Natural killer cell (primary cell): ENCODE results near the gene E2F4. TPM values are rescaled to one million over a fixed set of nuclear protein-coding genes. Genes with fewer than 3 reads are reported as not detected.

Experiments used
- ATAC-seq, 3 donors: fragments of 150-1000 bp in 2 of 3; fragments of 200-7000 bp in 1 of 3; cut with Tn5 transposase; 1 replicate in 1 of 3; 2 replicates in 2 of 3; pipeline ENCODE4 v1.10.0; 2021; ENCODE audit warnings: mild to moderate bottlenecking in 2 of 3, moderate library complexity in 2 of 3
- DNase-seq, 2 donors: peaks; one replicate each; pipeline versions ENCODE4 v3.0.0 to v3.0.0-alpha.2; 2013 to 2021; ENCODE audit warnings: mixed read lengths in 1 of 2
- H3K27ac ChIP-seq: one replicate; pipeline ENCODE4 v1.5.1; 2013; ENCODE audit warnings: mild to moderate bottlenecking, low read length
- H3K27me3 ChIP-seq: one replicate; pipeline ENCODE4 v1.6.1; 2013; ENCODE audit warnings: low read length; ENCODE audit not compliant: control insufficient read depth, insufficient read depth
- H3K36me3 ChIP-seq: one replicate; pipeline ENCODE4 v1.6.1; 2013; ENCODE audit warnings: low read length; ENCODE audit not compliant: control insufficient read depth, insufficient read depth
- H3K4me1 ChIP-seq: one replicate; pipeline ENCODE4 v1.6.1; 2013; ENCODE audit warnings: low read length; ENCODE audit not compliant: control insufficient read depth, insufficient read depth
- H3K4me3 ChIP-seq: one replicate; pipeline ENCODE4 v1.5.1; 2013; ENCODE audit warnings: low read length
- H3K9me3 ChIP-seq: one replicate; pipeline ENCODE4 v1.6.1; 2013; ENCODE audit warnings: low read length; ENCODE audit not compliant: control insufficient read depth, insufficient read depth
- H3K27ac Mint-ChIP-seq, 2 donors: one replicate each; pipeline ENCODE4 v1.8.0; 2022; ENCODE audit warnings: mild to moderate bottlenecking in 2 of 2, mixed read lengths in 2 of 2, moderate library complexity in 1 of 2
- H3K27me3 Mint-ChIP-seq, 2 donors: one replicate each; pipeline ENCODE4 v1.8.0; 2022; ENCODE audit warnings: low read depth in 2 of 2, mixed read lengths in 2 of 2
- H3K36me3 Mint-ChIP-seq: one replicate; pipeline ENCODE4 v1.8.0; 2022; ENCODE audit warnings: mixed read lengths
- H3K4me1 Mint-ChIP-seq, 2 donors: one replicate each; pipeline ENCODE4 v1.8.0; 2022; ENCODE audit warnings: mixed read lengths in 2 of 2
- H3K4me3 Mint-ChIP-seq: one replicate; pipeline ENCODE4 v1.8.0; 2022; ENCODE audit warnings: mild to moderate bottlenecking, moderate library complexity, mixed read lengths
- H3K9me3 Mint-ChIP-seq, 2 donors: one replicate each; pipeline ENCODE4 v1.8.0; 2022; ENCODE audit warnings: mixed read lengths in 2 of 2
- WGBS: methylation state at CpG from one replicate; pipeline ENCODE4 v1.1.7; 2013; ENCODE audit warnings: missing lambda C conversion rate; ENCODE audit not compliant: insufficient coverage; 5-methylcytosine and 5-hydroxymethylcytosine counted together
- intact Hi-C: fragments of 100-400 bp; cut with micrococcal nuclease; formaldehyde crosslinking; loops from one replicate; pipeline ENCODE4 v1.14.2; 2022
- total RNA-seq, 4 donors: library from RNA; stranded (reverse); fragments of 120-200 nt in 1 of 4; gene quantifications; one replicate each; pipeline versions ENCODE4 v1.2.3 to v1.2.4, GENCODE V29; 2013 to 2022
- TF ChIP-seq, protein P1 (sequence below): fragments of 200-600 bp; IDR thresholded peaks from one replicate; pipeline ENCODE4 v1.8.0; 2022; ENCODE audit warnings: antibody characterized with exemption

Gene E2F4
- total RNA-seq, 3 donors from 2014 or later (not counting 1 experiment from before 2014, with no cell fraction given): 57.6 to 91.7 (median 74.5) TPM

DNA sequence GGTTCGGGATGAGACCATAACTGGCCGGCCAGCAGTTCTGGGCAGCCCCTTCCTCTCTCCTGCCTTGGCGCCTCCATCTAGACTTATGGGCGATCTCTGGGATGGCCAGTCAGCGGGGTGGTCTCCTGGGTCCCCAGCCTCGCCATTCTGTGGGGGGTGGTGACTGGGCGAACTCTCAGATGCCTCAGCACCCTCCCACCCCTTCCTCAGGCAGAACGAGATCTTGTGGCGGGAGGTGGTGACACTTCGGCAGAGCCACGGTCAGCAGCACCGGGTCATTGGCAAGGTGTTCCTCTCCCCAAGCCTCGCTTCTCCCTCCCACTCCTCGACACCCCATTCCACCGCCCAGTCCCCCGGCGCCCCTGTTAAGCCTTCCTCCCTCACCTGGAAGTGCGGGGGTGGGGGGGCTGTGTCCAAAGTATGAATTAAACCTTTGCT lies 25.8 kb upstream of the E2F4 start:
- TF ChIP-seq, protein P1, sequence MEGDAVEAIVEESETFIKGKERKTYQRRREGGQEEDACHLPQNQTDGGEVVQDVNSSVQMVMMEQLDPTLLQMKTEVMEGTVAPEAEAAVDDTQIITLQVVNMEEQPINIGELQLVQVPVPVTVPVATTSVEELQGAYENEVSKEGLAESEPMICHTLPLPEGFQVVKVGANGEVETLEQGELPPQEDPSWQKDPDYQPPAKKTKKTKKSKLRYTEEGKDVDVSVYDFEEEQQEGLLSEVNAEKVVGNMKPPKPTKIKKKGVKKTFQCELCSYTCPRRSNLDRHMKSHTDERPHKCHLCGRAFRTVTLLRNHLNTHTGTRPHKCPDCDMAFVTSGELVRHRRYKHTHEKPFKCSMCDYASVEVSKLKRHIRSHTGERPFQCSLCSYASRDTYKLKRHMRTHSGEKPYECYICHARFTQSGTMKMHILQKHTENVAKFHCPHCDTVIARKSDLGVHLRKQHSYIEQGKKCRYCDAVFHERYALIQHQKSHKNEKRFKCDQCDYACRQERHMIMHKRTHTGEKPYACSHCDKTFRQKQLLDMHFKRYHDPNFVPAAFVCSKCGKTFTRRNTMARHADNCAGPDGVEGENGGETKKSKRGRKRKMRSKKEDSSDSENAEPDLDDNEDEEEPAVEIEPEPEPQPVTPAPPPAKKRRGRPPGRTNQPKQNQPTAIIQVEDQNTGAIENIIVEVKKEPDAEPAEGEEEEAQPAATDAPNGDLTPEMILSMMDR: no peak
- H3K4me3 Mint-ChIP-seq: no peak overlapping the region
- Histone ChIP-seq H3K4me3 (no peak overlapping the region), H3K9me3 (no peaks in the 10 kb centered on the region), H3K27me3 (peaks cover 77% of the 10 kb centered on the region), H3K36me3 (no peaks in the 10 kb centered on the region), H3K27ac (no peak overlapping the region), H3K4me1 (peaks cover 56% of the 10 kb centered on the region)
- intact Hi-C loops: no loop called here
- no peaks in the 10 kb centered on the region for H3K36me3 Mint-ChIP-seq
- ATAC-seq: no peak
- no peaks in the 10 kb centered on the region for H3K9me3 Mint-ChIP-seq
- no peak overlapping the region for H3K27ac Mint-ChIP-seq
- no peak for DNase-seq
- WGBS: 27% methylated on average over 17 of the region's 18 CpGs
- H3K4me1 Mint-ChIP-seq: peaks cover 11 to 28% of the 10 kb centered on the region in 2 donors
- peaks cover 27 to 58% of the 10 kb centered on the region in 2 donors for H3K27me3 Mint-ChIP-seq

DNA sequence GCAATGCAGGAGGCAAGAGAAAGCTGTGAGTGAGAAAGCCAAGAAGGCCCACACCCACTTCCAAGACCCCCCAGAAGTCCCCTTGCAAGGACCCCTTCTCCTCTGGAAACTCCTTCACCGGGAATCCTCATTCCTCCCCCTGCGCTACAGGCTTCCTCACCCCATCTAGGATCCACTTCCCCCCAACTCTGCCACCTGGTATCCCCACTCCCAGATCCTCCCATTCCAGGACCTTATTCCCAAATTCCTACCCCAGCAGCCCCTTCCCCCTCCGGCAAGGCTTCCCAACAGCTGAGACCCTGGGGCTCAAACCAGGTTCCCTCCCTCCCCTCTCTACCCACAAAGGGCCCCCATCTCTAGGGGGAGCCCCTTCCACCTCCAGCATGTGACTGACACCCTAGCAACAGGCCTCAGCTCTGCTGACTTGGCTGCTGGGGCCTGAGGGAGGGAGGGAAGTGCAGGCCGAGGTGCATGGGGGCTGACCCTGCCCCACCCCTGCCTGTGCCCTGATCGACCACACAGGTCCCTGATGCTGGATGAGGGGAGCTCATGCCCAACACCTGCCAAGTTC lies 25.3 kb upstream of the E2F4 start:
- Histone ChIP-seq H3K36me3 (no peaks in the 10 kb centered on the region), H3K27ac (no peak overlapping the region), H3K9me3 (no peaks in the 10 kb centered on the region), H3K4me3 (no peak overlapping the region), H3K27me3 (peaks cover 77% of the 10 kb centered on the region), H3K4me1 (peaks cover 51% of the 10 kb centered on the region)
- no peaks in the 10 kb centered on the region for H3K36me3 Mint-ChIP-seq
- WGBS: 71% methylated on average over 5 of the region's 5 CpGs
- H3K27me3 Mint-ChIP-seq: peaks cover 33 to 62% of the 10 kb centered on the region in 2 donors
- no peak overlapping the region for H3K27ac Mint-ChIP-seq
- ATAC-seq (no peak), DNase-seq (no peak)
- H3K4me1 Mint-ChIP-seq: peaks cover 15 to 32% of the 10 kb centered on the region in 2 donors
- TF ChIP-seq, protein P1: no peak
- intact Hi-C loops: no loop called here
- H3K4me3 Mint-ChIP-seq: no peak overlapping the region
- H3K9me3 Mint-ChIP-seq: no peaks in the 10 kb centered on the region

DNA sequence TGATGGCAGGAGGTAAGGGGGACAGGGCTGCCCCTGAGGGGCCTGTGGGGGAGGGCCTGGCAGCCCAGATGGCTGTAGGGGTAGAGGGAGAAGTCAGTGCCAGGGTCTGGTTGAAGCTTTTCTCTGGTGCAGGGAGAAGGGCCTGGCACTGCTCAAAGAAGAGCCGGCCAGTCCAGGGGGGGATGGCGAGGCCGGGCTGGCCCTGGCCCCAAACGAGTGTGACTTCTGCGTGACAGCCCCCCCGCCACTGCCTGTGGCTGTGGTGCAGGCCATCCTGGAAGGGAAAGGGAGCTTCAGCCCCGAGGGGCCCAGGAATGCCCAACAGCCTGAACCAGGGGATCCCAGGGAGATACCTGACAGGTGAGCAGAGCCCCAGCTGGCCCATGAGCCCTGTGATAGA lies 24.4 kb upstream of the E2F4 start:
- H3K27ac Mint-ChIP-seq: no peak overlapping the region
- DNase-seq: no peak
- Histone ChIP-seq H3K27ac (no peak overlapping the region), H3K36me3 (no peaks in the 10 kb centered on the region), H3K4me1 (peaks cover 46% of the 10 kb centered on the region), H3K27me3 (peaks cover 73% of the 10 kb centered on the region), H3K4me3 (no peak overlapping the region), H3K9me3 (no peaks in the 10 kb centered on the region)
- no peak overlapping the region for H3K4me3 Mint-ChIP-seq
- TF ChIP-seq, protein P1: no peak
- H3K27me3 Mint-ChIP-seq: peaks cover 34 to 58% of the 10 kb centered on the region in 2 donors
- H3K36me3 Mint-ChIP-seq: no peaks in the 10 kb centered on the region
- peaks cover 17 to 36% of the 10 kb centered on the region in 2 donors for H3K4me1 Mint-ChIP-seq
- no peaks in the 10 kb centered on the region for H3K9me3 Mint-ChIP-seq
- intact Hi-C loops: no loop called here
- 87% methylated on average over 7 of the region's 7 CpGs for WGBS
- ATAC-seq: no peak

DNA sequence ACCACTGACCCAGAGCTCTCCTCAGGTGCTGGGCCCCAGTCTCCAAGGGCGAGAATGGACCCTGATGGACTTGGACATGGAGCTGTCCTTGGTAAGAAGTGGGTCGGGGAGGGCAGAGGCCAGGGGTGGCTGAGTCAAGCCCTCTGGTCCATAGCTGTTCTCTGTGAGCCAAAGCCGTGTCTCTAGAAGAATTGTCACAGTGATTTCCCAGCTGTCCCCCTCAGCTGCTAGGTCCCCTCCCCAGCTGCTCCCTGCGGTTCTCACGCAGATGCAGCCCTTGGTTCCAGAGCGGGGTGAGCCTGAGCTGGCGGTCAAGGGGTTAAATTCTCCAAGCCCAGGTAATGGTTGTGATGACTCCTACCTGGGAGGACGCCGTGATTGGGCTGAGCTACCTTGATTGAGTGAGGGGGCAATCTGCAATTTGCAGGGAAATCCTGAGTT lies 22.9 kb upstream of the E2F4 start:
- Mint-ChIP-seq H3K27ac (no peak overlapping the region), H3K4me1 (peaks cover 28 to 47% of the 10 kb centered on the region in 2 donors), H3K9me3 (no peaks in the 10 kb centered on the region), H3K27me3 (peaks cover 34 to 57% of the 10 kb centered on the region in 2 donors), H3K36me3 (no peaks in the 10 kb centered on the region), H3K4me3 (no peak overlapping the region)
- intact Hi-C loops: no loop called here
- Histone ChIP-seq H3K27ac (no peak overlapping the region), H3K27me3 (peaks cover 63% of the 10 kb centered on the region), H3K4me1 (peaks cover 44% of the 10 kb centered on the region), H3K9me3 (no peaks in the 10 kb centered on the region), H3K36me3 (no peaks in the 10 kb centered on the region), H3K4me3 (no peak overlapping the region)
- no peak for ATAC-seq
- DNase-seq: no peak
- WGBS: 61% methylated on average over 9 of the region's 9 CpGs
- TF ChIP-seq, protein P1: no peak
